Measurements from ENCODE around the gene CCDC187.

CCDC187 gene

DNA sequence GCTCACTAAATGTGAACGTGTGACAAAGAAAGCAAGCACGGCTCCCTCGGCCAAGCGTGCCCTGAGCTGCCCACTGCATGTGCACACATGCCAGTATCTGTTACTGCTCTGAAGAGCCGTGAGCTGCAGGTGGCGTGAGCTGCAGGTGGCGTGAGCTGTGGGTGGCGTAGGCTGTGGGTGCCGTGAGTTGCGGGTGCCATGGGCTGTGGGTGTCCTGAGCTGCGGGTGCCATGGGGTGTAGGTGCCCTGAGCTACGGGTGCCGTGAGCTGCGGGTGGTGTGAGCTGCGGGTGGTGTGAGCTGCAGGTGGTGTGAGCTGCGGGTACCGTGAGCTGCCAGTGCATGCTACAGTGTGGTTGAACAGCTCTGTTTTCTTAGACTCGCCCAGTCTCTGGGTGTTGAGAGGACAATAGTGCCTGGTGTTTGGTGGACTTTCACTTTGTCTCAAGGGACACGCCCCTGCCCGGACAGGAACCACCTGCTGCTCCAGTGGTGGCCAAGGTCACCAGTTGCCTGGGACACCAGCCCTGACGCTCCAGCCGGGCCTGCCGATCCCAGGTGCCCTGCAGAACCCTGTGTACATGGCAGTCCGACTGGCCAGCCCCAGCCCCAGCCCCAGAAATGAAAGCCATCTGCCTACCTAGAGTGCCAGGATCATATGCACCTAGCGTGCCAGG is 6.7 kb downstream of the CCDC187 start:
- no peak for DNase-seq

DNA sequence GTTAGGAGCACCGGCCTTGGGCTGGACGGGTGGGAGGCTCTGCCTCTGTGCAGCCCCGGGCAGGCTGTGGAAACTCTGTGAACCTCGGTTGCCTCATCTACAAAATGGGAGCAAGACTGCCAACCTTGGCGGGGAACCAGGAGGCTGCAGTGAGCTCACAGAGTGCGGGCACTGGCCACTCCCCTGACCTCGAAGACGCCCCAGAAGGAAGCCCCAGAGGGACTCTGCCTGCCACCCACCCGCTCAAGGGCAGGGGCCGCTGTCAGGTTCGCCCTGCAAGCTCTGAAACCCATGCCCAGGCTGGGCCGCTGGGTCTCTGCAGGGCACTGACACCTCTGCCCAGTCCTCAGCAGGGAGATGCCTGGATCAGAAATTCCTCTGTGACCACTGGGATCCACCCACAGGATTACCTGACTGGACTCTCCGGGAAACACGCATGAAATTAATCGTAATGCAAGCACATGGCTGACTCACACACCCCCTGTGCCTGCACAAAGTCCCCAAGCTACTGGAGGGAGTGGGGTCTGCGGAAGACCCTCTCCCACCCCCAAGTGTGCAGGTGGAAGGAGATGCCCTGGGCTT is 7.4 kb downstream of the CCDC187 start:
- DNase-seq, result no peak

DNA sequence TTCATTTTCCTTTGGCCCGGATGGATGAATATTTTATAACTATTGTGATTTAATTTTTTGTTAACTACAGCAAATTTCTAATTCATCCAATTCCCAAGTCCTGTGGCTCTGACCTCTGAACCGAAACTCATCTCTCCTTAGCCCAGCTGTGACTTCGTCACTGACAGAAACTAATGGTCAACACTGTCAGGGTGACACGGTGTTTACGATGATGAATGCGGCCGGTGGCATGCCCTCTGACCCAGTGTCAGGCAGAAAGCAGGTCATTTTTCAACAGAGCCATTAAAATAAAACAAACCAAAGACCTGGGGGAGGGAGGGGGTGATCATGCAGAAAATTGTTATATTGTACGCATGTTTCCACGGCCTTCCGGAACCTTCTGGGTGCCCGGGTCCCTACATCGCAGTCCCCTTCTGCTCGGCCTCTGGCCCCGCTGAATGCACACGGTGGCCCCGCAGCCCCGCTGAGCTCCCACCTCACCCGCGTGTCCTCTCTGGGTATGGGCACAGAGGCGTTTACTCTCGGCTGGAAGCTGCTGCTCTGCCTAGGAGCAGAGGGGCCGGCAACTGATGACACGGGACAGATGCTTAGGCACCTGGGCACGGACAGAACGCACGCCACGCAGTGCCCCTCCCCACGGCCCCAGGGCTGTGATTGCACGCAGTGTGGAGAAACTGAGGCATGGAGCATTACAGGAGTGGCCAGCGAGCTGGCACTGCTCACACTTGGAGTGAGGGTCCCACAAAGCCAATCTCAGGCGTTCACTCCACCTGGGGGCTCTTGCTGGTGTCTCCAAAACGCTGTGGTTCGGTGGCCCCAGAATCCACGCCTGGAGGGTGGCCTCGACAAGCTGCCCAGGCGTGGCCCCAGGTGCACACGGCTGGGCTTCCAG is 8.1 kb downstream of the CCDC187 start:
- no peak for DNase-seq

DNA sequence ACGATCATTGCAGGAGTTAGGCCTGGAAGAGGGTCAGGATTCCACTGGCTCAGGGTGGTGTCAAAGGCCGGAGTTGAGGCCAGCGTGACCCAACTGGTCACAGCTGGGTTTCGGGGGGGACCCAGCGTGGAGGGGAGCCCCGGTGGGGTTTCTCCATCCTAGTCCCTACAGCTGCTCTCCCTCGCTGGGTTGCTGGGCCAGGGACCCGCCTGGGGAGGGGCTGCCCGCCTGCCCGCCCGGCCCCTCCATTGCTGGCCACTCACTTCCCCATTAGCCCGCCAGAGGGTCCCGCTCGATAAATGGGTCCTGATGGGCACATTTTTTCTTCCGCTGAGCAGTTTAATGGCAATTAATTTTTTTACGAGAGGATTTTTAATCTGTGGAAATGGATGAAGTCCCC is 8.8 kb downstream of the CCDC187 start:
- no peak for DNase-seq

DNA sequence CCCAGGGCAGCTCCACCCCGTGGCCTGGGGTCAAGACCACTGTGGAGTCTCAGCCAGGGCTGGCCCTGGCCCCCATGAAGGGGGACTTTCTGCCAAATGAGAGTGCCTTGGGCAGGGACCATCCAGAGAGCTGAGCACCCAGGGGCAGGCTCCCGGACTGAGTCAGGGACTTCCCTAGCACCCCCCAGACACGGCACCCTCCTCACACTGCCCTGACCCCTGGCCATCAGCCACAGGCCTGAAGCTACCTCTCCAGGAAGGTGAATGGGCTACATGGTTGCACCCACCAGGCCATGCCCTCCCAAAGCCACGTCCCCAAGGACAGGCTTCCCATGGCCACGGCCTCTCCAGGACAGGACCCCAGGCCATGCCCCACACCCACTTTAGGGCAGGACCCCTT is 9.5 kb downstream of the CCDC187 start:
- no peak for DNase-seq

DNA sequence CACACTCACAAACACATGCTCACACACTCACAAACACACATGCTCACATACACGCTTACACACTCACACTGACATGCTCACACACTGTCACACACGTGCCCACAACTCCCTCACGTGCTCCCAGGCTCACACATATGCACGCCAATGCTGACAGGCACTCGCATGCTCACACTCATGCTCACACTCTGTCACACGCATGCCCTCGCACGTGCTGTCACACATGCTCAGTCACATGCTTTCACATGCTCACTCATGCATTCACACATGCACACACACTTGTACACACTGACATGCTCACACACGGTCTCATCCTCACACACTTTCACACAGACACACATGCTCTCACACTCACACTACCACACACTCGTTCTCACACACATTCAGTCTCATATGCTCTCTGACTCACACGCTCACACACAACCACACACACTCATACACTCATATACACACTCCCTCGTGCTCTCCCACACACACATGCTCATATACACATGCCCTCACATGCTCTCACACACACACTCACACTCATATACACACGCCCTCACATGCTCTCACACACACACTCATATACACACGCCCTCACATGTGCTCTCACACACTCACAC is 10.3 kb downstream of the CCDC187 start:
- no peak for DNase-seq

DNA sequence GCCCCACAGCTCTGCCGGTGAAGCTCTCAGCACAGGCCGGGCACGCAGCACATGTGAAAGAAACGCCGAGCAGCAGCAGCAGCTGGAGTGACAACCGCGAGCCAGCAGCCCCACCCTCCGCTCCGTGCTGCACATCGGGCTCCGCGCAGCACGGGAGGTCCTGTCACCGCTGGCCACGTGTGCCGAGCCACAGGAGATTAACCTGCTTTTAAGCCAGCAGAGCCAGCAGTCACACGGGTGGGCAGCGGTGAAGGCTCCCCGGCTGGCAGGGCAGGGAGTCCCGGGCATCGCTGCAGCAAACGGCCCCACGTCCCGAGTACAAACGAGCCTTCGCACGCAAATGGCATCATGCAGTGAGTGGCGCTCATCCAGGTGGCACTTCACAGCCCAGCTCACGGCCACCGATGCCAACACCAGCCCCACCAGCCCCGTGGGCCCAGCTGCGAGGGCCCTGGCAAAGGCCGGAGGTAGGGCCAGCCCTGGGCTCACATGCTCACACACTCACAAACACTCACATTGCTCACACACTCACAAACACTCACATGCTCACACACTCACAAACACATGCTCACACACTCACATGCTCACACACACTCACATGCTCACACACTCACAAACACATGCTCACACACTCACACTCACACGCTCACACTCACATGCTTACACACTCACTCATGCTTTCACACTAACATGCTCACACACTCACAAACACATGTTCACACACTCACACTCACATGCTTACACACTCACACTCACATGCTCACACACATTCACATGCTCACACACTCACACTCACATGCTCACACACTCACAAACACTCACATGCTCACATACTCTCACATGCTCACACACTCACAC is 11.1 kb downstream of the CCDC187 start:
- no peak for DNase-seq

DNA sequence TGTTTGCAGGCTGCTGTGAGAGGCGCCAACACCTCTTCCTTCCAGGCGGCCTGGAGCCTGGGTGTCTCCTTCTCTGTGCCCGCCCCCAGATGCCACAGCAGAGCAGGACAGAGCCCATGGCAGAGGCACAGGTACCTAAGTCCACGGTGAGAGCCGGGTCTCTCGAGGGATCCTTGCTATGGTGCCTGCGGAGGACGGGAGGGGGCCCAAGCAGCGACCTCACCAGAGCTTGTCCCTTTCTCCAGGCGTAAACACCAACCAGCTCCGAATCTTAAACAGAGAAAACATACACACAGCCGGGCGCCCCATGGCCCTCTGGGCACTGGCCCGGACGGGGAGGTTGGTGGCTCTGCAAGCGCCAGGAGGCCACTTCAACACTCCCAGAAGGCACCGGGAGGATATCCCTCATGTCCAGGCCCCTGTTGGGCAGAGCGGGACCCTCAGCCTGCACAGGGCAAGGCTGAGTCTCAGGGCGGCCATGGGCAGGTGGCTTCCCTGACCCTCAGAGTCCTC is 11.8 kb downstream of the CCDC187 start:
- no peak for DNase-seq

DNA sequence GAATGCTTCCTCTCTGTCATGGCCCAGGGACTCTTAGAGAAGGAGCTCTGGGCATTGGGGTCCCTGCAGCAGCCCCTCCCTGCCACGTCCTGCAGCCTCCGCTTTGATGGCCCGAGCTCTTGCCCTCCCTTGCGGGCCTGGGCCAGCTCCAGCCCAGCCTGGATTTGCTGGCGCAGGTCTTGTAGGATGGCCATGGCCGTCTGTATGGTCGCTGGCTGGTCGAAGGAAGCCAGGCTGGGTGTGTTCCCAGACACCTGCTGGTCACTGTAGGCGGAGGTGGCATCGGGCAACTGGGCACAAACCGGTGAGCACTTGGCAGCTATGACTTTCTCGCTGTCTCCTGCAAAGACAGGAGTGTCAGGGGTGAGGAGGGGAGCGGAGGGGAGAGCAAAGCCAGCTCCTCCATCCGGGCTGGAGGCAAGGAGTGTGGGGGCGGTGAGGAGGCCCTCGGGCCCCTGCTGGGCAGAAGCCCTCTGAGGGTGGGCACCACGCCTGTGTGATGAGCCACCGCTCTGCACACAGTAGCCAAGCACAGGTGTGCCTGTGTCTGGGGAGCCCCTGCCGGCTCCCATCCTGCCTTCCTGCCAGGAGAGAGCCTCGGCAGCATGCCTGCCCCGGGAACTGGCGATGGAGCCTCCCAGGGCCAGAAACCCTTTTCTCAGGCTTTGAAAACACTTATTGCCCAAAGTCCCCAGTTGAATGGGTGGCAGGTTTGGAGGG is 12.4 kb downstream of the CCDC187 start:
- no peak for DNase-seq

DNA sequence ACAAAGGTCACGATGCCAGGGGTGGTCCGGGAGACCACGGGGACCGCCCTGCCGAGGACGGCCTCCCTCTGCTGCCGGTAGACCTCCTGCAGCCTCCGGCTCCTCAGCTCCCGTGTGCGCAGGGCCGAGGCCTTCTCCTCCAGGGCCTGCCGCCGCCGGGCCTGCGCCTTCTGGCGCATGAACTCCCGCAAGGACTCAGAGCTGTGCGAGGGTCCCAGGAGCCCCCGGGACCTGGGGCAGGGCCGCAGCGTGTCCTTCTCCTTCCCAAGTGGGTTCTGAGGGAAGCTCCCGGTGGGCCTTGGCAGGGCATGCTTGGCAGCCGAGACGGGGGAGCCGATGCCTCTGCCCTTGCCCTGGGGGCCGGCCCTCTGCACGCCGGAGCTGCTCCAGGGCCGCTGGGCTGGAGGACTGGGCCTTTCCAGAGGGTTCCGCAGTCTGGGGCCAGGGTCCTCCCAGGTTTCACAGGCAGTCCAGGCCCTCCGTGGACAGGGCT is 13.3 kb downstream of the CCDC187 start:
- DNase-seq, result no peak

DNA sequence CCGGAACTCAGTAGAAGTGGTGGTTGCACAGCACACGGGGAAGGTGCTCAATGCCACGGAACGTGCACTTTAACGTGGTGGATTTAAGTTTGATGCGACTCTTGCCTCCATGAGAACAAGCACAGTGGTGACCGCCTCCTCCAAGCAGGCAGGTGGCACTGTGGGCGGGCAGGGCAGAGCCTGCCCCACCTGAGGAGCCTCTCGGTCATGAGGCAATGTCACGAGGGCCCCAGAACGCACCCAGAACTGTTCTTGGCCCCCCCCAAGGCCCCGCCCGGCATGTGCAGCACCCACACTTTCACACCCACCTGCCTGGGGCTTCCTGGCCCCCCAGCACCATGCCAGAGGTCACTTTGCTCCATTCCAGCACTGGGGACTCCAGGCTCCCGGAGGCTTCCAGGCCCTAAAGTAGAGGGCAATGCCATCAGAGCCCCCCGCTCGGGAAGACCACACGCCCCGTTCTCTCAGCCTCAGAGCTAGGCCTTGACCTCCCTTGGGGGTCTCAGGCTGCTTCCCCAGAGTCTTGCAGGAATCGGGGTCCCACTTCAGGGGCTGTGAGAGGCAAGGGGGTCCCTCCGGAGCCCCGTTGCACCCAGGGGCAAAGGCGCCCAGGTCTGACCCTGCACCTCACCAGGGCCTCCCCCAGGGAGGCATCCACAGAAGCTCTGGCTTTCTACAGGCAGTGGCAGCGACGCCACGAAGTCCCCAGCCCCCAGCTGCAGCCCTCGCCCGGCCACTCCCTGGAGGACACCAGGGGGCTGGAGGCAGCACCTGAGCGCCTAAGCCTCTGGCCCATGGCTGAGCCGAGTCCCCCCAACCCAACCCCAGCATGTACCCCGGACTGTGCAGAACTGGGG is 14.0 kb downstream of the CCDC187 start:
- DNase-seq, result no peak

DNA sequence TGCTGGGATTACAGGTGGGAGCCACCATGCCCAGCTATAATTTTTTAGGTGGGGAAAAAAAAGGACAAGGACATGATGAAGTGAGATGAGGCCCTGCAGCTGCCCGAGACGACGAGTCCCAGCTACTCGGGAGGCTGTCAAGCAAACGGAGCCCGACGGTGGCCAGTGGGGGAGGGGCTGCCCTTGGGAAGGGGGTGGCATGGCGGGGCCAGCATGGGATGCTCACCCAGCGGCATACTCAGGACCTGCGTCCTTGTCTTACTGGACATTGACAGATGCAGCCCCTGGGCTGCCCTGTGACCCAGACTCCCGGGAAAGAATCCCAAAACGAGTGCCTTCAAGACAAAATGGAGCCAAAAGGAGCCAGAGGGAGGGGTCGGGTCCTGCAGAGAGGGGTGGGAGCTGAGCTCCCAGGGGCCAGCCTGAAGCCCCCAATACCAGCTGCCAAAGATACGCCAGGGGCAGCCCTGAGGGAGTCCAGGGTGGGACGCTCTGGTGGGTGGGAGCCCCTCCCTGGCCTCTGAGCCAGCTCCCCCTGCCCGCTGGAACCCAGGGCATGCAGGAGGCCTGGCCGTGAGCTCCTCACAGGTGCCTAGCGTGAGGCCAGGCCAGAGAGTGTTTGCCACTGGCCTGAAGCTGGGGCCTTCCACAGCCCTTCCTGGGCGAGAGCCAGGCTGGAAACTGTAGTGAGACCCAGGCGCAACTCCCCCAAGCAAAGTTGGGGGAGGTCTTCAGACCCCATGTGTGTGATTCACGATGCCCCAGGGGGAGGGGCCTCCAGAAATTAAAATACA is 15.7 kb downstream of the CCDC187 start:
- no peak for DNase-seq

DNA sequence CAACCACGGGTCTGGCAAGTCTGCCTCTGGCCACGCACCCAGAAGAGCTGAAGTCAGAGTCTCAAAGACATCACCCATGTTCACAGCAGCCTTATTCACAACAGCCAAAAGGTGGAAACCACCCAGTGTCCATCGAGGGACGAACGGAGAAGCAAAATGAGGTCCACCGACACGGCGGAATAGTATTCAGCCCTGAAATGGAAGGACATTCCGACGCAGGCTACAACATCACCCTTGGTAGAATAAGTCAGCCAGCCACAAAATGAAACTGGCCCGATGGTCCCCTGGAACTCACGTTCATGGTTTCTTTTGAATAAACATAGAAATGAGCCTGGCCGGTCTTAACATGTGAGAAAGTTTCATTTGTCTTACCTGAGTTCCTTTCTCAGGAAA is 16.9 kb downstream of the CCDC187 start:
- DNase-seq, result no peak

DNA sequence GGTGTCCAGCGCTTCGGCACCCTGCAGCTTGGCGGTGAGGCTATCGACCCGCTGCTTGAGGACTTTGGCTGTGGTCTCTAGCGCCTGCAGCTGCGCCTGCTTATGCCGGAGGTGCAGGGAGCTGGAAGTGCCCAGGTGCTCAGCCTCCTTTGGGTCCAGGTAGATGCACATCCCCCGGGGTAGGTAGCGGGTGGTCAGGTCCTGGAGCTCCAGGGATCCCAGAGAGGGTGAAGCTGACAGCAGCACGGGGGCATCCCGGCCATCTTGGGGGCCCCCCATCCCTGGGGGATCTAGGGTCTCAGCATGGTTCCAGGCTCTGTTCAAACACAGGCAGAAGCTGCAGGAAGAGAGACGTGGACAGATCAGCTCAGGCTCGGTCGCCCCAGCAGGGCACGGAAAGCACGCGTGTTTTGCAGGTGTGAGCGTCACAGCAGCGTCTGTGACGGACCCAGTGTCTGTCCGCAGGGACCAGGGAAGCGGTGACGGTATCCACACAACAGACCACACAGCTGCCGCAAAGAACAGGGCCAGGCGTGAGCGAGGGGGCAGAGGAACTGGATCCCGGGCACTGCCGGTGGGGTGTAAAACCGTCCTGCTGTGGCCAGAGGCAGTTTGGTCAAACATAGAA is 17.4 kb downstream of the CCDC187 start:
- DNase-seq, result no peak

DNA sequence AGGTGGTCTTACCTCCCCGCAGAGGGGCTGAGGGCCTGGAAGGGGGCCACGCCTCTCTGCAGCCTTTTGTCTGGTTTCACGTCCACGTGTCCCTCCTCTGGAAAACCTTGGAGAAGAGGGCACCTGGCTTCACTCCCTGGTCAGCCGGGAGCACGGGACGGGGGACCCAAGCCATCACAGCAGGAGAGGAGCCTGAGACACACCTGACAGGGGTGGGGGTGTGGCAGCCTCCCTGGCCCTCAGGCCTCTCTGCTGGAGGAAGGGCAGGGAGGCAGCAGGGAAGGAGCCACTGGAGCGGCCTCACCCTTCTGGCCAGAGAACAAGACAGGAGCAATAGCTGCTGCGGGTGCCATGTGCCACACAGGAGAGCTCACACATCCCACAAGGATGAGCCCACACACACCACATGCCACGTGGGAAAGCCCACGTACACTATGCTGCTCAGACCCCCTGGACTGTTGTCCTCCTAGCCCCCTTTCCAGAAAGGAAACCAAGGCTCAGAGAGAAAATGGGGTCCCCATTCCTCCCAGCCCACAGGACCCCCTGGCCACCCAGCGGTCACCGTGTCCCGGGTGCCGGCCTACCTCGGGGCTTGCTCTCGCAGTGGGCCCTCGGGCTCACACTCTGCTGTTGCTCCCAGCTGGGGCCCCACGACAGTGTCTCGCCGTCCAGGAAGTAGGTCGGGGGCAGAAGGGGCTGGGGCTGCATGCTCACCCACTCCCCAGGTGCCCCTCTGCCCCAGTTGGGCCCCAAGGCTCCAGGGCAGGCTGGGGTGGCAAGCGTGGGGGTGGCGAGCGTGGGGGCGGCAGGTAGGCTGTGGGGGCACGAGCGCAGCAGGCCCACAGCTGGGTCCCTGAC is 18.2 kb downstream of the CCDC187 start:
- DNase-seq, result no peak

DNA sequence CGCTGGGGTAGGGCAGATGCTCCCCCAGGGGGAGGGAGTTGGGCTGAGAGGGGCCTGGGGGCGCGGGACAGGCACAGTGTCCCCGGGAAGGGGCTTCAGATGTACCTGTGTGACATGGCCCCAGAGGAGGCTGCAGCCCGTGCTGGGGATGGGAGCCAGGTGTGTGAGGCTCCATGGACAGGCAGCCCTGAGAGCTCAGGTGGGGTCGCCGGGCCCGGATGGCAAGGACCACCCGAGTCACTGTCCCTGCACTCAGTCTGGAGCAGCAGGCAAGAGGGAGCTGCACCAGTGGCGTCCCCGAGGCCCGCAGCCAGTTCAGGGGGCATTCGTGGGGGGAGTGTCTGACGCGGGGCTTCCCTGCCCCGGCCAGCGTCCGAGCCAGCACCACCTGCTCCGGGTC is 18.9 kb downstream of the CCDC187 start:
- no peak for DNase-seq

DNA sequence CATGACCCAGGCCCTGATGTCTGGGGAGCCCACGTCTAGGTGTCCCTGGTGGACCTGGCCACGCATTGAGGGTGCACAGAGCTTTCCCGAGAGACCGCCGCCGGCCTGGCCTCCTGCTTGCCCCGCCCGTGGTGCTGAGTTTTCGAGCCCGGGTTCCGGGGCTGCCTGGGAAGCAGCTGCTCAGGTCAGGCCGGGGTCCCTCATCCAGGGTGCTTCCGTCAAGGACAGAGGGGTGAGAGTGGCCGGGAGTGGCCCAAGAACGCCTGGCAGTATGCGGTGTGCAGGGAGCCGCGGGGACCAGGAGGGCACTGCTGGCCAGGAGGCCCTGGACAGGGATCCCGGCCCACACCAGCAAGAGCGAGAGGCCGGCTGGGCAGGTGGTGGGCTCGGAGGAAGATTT is 19.6 kb downstream of the CCDC187 start:
- DNase-seq, result no peak
